HG03095 (cell line): ENCODE data around the gene CASP9.
"Not testable (repeated sequence)": the region's sequence is repeated elsewhere in the genome, so short reads cannot be mapped to it uniquely, and the experiment has no call there.

Experiments
- ATAC-seq: cut with Tn5 transposase; IDR thresholded peaks from one replicate; pipeline ENCODE4 v1.9.1; 2021; ENCODE audit warnings: moderate library complexity; ENCODE audit not compliant: unreplicated experiment

Gene CASP9

GRCh38 chr1:15471067-15471466 is 52.9 kb downstream of the CASP9 start:
- not testable (repeated sequence) for ATAC-seq

- not testable (repeated sequence) for ATAC-seq
Measured at GRCh38 chr1:15469821-15470448, 54.1 kb downstream of the CASP9 start.

- ATAC-seq: no peak
Measured at GRCh38 chr1:15469361-15469760, 54.7 kb downstream of the CASP9 start.

- ATAC-seq: no peak
Measured at GRCh38 chr1:15468145-15468544, 55.9 kb downstream of the CASP9 start.

GRCh38 chr1:15466955-15467625 is 56.9 kb downstream of the CASP9 start:
- ATAC-seq: not testable (repeated sequence)

GRCh38 chr1:15465674-15466073 is 58.3 kb downstream of the CASP9 start:
- no peak for ATAC-seq

GRCh38 chr1:15463926-15464322 is 60.1 kb downstream of the CASP9 start:
- not testable (repeated sequence) for ATAC-seq

- not testable (repeated sequence) for ATAC-seq
Measured at GRCh38 chr1:15463064-15463800, 60.8 kb downstream of the CASP9 start.

- no peak for ATAC-seq
Measured at GRCh38 chr1:15460708-15461095, 63.3 kb downstream of the CASP9 start.

GRCh38 chr1:15459771-15460707 is 64.0 kb downstream of the CASP9 start:
- no peak for ATAC-seq

GRCh38 chr1:15458388-15458787 is 65.6 kb downstream of the CASP9 start:
- ATAC-seq: not testable (repeated sequence)

GRCh38 chr1:15457585-15457984 is 66.4 kb downstream of the CASP9 start:
- ATAC-seq: no peak

GRCh38 chr1:15456313-15456954 is 67.6 kb downstream of the CASP9 start, which contains the start of gene CELA2A:
Gene CELA2A (plus strand): TSS chr1:15456732. CDS start chr1:15456754, 22 bp downstream.
- ATAC-seq: no peak

- ATAC-seq: no peak
Measured at GRCh38 chr1:15455522-15455921, 68.5 kb downstream of the CASP9 start.

- ATAC-seq: no peak
Measured at GRCh38 chr1:15454256-15454655, 69.8 kb downstream of the CASP9 start.

- no peak for ATAC-seq
Measured at GRCh38 chr1:15453734-15454133, 70.3 kb downstream of the CASP9 start.

- no peak for ATAC-seq
Measured at GRCh38 chr1:15452866-15453571, 71.0 kb downstream of the CASP9 start.

GRCh38 chr1:15452216-15452615 is 71.8 kb downstream of the CASP9 start:
- ATAC-seq: no peak

GRCh38 chr1:15451014-15451722 is 72.8 kb downstream of the CASP9 start:
- ATAC-seq: no peak
